GM12864 (cell line): ENCODE measurements around the gene QPRT.

ENCODE experiments used
- DNase-seq: peaks from one replicate; pipeline ENCODE4 v3.0.0-alpha.2; 2011; ENCODE audit warnings: low read depth
- H3K4me3 ChIP-seq: 2 replicates; pipeline ENCODE4 v1.5.1; 2011; ENCODE audit warnings: mild to moderate bottlenecking, low read depth, low read length, control low read depth
- TF ChIP-seq, protein P1 (sequence below): IDR thresholded peaks from 2 replicates; pipeline ENCODE4 v1.5.1; 2011; ENCODE audit warnings: low read depth, mild to moderate bottlenecking, moderate library complexity, low read length, control low read depth, inconsistent platforms; ENCODE audit errors: missing control alignments

QPRT gene

GRCh38 chr16:29674188-29674587 is 4.8 kb upstream of the QPRT start:
- TF ChIP-seq, protein P1, sequence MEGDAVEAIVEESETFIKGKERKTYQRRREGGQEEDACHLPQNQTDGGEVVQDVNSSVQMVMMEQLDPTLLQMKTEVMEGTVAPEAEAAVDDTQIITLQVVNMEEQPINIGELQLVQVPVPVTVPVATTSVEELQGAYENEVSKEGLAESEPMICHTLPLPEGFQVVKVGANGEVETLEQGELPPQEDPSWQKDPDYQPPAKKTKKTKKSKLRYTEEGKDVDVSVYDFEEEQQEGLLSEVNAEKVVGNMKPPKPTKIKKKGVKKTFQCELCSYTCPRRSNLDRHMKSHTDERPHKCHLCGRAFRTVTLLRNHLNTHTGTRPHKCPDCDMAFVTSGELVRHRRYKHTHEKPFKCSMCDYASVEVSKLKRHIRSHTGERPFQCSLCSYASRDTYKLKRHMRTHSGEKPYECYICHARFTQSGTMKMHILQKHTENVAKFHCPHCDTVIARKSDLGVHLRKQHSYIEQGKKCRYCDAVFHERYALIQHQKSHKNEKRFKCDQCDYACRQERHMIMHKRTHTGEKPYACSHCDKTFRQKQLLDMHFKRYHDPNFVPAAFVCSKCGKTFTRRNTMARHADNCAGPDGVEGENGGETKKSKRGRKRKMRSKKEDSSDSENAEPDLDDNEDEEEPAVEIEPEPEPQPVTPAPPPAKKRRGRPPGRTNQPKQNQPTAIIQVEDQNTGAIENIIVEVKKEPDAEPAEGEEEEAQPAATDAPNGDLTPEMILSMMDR, result no peak
- no peak for DNase-seq
- H3K4me3 ChIP-seq, result no peak overlapping the region

GRCh38 chr16:29675811-29676643 is 3.0 kb upstream of the QPRT start:
- DNase-seq, result no peak
- H3K4me3 ChIP-seq, result no peak overlapping the region
- TF ChIP-seq, protein P1, result no peak

GRCh38 chr16:29676989-29677785 is 1.8 kb upstream of the QPRT start:
- TF ChIP-seq, protein P1, result no peak
- DNase-seq, result no peak
- no peak overlapping the region for H3K4me3 ChIP-seq

DNA sequence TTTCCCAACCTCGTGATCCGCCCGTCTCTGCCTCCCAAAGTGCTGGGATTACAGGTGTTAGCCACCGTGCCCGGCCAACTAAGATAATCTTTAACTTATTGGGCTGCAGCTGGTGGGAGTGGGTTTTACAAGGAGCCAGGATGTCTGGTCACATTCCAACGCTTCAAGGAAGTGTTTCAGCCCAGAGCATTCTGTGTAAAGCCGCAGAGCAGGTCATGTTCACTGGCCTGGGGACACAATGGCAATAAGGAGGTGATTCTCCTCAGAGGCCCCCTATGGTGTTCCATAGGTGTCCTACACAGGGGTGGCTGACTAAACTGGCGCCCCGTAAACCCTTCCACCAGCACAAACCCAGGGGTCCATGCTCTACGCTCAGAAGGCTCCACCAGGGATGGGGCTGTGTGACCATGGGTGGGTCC is 1.2 kb downstream of the QPRT start:
- TF ChIP-seq, protein P1, result no peak
- DNase-seq, result no peak
- H3K4me3 ChIP-seq, result peak overlapping the region; percentile 67

DNA sequence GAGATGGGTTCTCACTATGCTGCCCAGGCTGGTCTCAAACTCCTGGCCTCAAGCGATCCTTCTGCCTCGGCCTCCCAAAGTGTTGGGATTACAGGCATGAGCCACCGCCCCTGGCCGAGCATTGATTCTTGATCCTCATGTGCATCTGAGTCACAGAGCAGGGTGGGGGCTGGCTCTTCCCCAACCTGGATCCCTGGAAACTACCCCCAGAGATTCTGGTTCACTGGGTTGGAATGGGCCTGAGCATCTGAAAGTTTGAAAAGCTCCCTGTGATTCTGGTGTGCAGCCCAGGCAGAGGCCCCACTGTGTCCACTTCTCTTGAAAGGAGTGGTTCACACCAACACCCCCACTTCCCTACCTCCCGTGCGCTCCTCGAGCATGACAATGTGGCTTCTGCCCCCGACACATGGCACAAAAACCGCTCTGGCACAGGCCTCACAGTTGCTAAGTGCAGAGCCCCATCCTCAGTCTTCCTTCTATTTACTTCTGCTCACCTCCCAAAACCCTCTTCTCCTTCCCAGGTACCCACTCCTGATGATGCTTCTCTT is 4.6 kb downstream of the QPRT start:
- TF ChIP-seq, protein P1, result no peak
- DNase-seq, result no peak
- no peak overlapping the region for H3K4me3 ChIP-seq

DNA sequence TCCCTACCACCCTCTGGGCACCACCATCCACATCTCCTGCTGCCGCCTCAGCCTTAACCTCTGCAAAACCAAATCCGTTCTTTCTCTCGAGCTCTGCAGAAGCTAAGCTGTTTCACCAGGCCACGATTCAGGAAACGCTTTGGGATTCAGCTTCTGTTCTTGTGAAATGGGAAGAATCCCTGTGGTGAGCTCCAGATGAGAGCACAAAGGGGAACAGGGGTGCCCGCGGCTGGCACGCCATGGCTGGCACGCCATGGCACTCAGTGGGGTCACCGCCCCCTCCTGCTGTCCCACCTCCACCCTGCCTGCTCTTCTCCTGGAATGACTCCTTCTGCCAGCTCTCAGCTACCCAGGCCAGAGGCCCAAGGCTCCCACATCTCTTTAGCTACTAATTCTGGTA is 5.7 kb downstream of the QPRT start:
- no peak for DNase-seq
- H3K4me3 ChIP-seq, result no peak overlapping the region
- TF ChIP-seq, protein P1, result no peak
